Panc1 (cell line): ENCODE results near the gene LRRC71.

ENCODE experiments used
- POLR2AphosphoS5 ChIP-seq: IDR thresholded peaks from 2 replicates; pipeline ENCODE4 v1.6.1; 2012; ENCODE audit warnings: mild to moderate bottlenecking, low read depth, low read length, moderate library complexity
- SIN3A ChIP-seq: IDR thresholded peaks from 2 replicates; pipeline ENCODE4 v1.6.1; 2012; ENCODE audit warnings: low read depth, mild to moderate bottlenecking, low read length, moderate library complexity, borderline replicate concordance; ENCODE audit not compliant: insufficient read depth
- TF ChIP-seq, protein P1 (sequence below): fragments of 450-650 bp; IDR thresholded peaks from 2 replicates; pipeline ENCODE4 v1.5.1; 2017; ENCODE audit warnings: mild to moderate bottlenecking
- TF ChIP-seq, protein P2 (sequence below), 2 experiments: IDR thresholded peaks; 2 replicates each; pipeline ENCODE4 v1.6.1; 2011 to 2012; ENCODE audit warnings: low read depth in 2 of 2, control low read depth in 1 of 2, low read length in 1 of 2, mild to moderate bottlenecking in 1 of 2, moderate library complexity in 1 of 2; ENCODE audit not compliant: insufficient read depth in 1 of 2

GRCh38 chr1:156887317-156887716, 33.1 kb upstream of the LRRC71 start:
- TF ChIP-seq, protein P1, sequence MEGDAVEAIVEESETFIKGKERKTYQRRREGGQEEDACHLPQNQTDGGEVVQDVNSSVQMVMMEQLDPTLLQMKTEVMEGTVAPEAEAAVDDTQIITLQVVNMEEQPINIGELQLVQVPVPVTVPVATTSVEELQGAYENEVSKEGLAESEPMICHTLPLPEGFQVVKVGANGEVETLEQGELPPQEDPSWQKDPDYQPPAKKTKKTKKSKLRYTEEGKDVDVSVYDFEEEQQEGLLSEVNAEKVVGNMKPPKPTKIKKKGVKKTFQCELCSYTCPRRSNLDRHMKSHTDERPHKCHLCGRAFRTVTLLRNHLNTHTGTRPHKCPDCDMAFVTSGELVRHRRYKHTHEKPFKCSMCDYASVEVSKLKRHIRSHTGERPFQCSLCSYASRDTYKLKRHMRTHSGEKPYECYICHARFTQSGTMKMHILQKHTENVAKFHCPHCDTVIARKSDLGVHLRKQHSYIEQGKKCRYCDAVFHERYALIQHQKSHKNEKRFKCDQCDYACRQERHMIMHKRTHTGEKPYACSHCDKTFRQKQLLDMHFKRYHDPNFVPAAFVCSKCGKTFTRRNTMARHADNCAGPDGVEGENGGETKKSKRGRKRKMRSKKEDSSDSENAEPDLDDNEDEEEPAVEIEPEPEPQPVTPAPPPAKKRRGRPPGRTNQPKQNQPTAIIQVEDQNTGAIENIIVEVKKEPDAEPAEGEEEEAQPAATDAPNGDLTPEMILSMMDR = no peak
- TF ChIP-seq, protein P2, sequence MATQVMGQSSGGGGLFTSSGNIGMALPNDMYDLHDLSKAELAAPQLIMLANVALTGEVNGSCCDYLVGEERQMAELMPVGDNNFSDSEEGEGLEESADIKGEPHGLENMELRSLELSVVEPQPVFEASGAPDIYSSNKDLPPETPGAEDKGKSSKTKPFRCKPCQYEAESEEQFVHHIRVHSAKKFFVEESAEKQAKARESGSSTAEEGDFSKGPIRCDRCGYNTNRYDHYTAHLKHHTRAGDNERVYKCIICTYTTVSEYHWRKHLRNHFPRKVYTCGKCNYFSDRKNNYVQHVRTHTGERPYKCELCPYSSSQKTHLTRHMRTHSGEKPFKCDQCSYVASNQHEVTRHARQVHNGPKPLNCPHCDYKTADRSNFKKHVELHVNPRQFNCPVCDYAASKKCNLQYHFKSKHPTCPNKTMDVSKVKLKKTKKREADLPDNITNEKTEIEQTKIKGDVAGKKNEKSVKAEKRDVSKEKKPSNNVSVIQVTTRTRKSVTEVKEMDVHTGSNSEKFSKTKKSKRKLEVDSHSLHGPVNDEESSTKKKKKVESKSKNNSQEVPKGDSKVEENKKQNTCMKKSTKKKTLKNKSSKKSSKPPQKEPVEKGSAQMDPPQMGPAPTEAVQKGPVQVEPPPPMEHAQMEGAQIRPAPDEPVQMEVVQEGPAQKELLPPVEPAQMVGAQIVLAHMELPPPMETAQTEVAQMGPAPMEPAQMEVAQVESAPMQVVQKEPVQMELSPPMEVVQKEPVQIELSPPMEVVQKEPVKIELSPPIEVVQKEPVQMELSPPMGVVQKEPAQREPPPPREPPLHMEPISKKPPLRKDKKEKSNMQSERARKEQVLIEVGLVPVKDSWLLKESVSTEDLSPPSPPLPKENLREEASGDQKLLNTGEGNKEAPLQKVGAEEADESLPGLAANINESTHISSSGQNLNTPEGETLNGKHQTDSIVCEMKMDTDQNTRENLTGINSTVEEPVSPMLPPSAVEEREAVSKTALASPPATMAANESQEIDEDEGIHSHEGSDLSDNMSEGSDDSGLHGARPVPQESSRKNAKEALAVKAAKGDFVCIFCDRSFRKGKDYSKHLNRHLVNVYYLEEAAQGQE (IDR thresholded peaks at IDR 0.05; ENCODE audit: insufficient read depth in 1 of 2, low read depth in 2 of 2, low read length in 1 of 2) = no peak
- TF ChIP-seq POLR2AphosphoS5 (no peak), SIN3A (no peak)
